ENCODE results near the gene POTEF.
"Not testable (repeated sequence)": the region's sequence is repeated elsewhere in the genome, so short reads cannot be mapped to it uniquely, and the experiment has no call there.

- not testable (repeated sequence) for TF ChIP-seq CTCF, POLR2A (IDR thresholded peaks at IDR 0.05)
Observed at GRCh38 chr2:130052376-130052775, 76.6 kb downstream of the POTEF start.
